ENCODE measurements around the gene MTHFD1. TPM values are rescaled to one million over a fixed set of nuclear protein-coding genes. Genes with fewer than 3 reads are reported as not detected.

MTHFD1 gene
- total and polyA plus RNA-seq, 9 of the 15 experiments (the other 6 are each of a cell fraction or from before 2014, with no cell fraction given) = 66.7 to 158 (median 90.9) TPM

GRCh38 chr14:64488590-64489099, 100.5 kb downstream of the MTHFD1 start:
- ChIA-PET POLR2A (no interaction called here), CTCF (ENCODE audit: low intra/inter-chr PET ratio) (no interaction called here)
- H3K27me3 ChIP-seq (ENCODE audit: control insufficient read depth in 2 of 2, insufficient read depth in 2 of 2, low read length in 2 of 2) = no peaks in the 10 kb centered on the region
- DNase-seq (ENCODE audit: extremely low read depth in 1 of 4, low spot score in 3 of 4) = no peak
- no peak overlapping the region for H3K9ac ChIP-seq (ENCODE audit: insufficient read depth in 1 of 2, low read depth in 2 of 2, low read length in 2 of 2)
- no peak for ATAC-seq
- H3K79me2 ChIP-seq (ENCODE audit: control insufficient read depth, insufficient read depth, low read length) = no peaks in the 10 kb centered on the region
- no peak overlapping the region for H3K4me2 ChIP-seq (ENCODE audit: insufficient read depth, low read length)
- H2AFZ ChIP-seq (ENCODE audit: low read depth, low read length) = no peak overlapping the region
- no peak for FAIRE-seq
- H3K36me3 ChIP-seq (ENCODE audit: control insufficient read depth, insufficient read depth, low read length) = peaks cover 13% of the 10 kb centered on the region; the same call in 1 of the 3 replicates
- WGBS (ENCODE audit: insufficient coverage, low coverage, missing lambda C conversion rate) = 65% methylated on average over 4 of the region's 5 CpGs
- no peaks in the 10 kb centered on the region for H3K9me1 ChIP-seq (ENCODE audit: control insufficient read depth, insufficient read depth, low read length)
- no peak overlapping the region for H3K4me3 ChIP-seq
- no TSS peak for BruUV-seq (replicated peaks)
- H3K27ac ChIP-seq (ENCODE audit: extremely low read depth, low read depth, low read length) = no peak overlapping the region
- in situ Hi-C loops (cut with MboI) (no loop called here), intact Hi-C loops (cut with micrococcal nuclease) (no loop called here)
- H4K20me1 ChIP-seq (replicated peaks; ENCODE audit: control insufficient read depth, insufficient read depth, low read length) = no peaks in the 10 kb centered on the region
- H3K4me1 ChIP-seq (replicated peaks in 1 of 2; ENCODE audit: control insufficient read depth in 2 of 2, insufficient read depth in 2 of 2, low read length in 2 of 2) = no peaks in the 10 kb centered on the region
- no peaks in the 10 kb centered on the region for H3K9me3 ChIP-seq (replicated peaks; ENCODE audit: control insufficient read depth, insufficient read depth, low read depth, low read length)
- no peak for TF ChIP-seq HIVEP1 (CRISPR knock-in tag; IDR thresholded peaks at IDR 0.05)
- no peak for TF ChIP-seq ZNF212 (CRISPR knock-in tag; IDR thresholded peaks at IDR 0.05)
- no peak for TF ChIP-seq ZNF766 (CRISPR knock-in tag; conservative IDR thresholded peaks at IDR 0.05)
- TF ChIP-seq, protein P1, sequence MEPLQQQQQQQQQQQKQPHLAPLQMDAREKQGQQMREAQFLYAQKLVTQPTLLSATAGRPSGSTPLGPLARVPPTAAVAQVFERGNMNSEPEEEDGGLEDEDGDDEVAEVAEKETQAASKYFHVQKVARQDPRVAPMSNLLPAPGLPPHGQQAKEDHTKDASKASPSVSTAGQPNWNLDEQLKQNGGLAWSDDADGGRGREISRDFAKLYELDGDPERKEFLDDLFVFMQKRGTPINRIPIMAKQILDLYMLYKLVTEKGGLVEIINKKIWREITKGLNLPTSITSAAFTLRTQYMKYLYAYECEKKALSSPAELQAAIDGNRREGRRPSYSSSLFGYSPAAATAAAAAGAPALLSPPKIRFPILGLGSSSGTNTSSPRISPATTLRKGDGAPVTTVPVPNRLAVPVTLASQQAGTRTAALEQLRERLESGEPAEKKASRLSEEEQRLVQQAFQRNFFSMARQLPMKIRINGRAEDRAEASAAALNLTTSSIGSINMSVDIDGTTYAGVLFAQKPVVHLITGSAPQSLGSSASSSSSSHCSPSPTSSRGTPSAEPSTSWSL (CRISPR knock-in tag; IDR thresholded peaks at IDR 0.05; ENCODE audit: borderline replicate concordance) = no peak
- TF ChIP-seq, protein P2, sequence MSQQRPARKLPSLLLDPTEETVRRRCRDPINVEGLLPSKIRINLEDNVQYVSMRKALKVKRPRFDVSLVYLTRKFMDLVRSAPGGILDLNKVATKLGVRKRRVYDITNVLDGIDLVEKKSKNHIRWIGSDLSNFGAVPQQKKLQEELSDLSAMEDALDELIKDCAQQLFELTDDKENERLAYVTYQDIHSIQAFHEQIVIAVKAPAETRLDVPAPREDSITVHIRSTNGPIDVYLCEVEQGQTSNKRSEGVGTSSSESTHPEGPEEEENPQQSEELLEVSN (IDR thresholded peaks at IDR 0.05; ENCODE audit: borderline replicate concordance in 1 of 2, extremely low read depth in 1 of 2, insufficient read depth in 1 of 2, insufficient read length in 1 of 2, low read depth in 1 of 2, low read length in 1 of 2, poor library complexity in 1 of 2, severe bottlenecking in 1 of 2) = no peak
- TF ChIP-seq ZNF830 (CRISPR knock-in tag; IDR thresholded peaks at IDR 0.05) = no peak
- TF ChIP-seq, protein P3, sequence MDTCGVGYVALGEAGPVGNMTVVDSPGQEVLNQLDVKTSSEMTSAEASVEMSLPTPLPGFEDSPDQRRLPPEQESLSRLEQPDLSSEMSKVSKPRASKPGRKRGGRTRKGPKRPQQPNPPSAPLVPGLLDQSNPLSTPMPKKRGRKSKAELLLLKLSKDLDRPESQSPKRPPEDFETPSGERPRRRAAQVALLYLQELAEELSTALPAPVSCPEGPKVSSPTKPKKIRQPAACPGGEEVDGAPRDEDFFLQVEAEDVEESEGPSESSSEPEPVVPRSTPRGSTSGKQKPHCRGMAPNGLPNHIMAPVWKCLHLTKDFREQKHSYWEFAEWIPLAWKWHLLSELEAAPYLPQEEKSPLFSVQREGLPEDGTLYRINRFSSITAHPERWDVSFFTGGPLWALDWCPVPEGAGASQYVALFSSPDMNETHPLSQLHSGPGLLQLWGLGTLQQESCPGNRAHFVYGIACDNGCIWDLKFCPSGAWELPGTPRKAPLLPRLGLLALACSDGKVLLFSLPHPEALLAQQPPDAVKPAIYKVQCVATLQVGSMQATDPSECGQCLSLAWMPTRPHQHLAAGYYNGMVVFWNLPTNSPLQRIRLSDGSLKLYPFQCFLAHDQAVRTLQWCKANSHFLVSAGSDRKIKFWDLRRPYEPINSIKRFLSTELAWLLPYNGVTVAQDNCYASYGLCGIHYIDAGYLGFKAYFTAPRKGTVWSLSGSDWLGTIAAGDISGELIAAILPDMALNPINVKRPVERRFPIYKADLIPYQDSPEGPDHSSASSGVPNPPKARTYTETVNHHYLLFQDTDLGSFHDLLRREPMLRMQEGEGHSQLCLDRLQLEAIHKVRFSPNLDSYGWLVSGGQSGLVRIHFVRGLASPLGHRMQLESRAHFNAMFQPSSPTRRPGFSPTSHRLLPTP (IDR thresholded peaks at IDR 0.05; ENCODE audit: borderline replicate concordance, extremely low read depth, insufficient read length) = no peak
- no peak for TF ChIP-seq ZNF584 (CRISPR knock-in tag; IDR thresholded peaks at IDR 0.05; ENCODE audit: low read depth)
- no peak for TF ChIP-seq ZNF41 (CRISPR knock-in tag; conservative IDR thresholded peaks at IDR 0.05)
- TF ChIP-seq BRD9 (IDR thresholded peaks at IDR 0.05; ENCODE audit: low read depth, partially characterized antibody) = no peak
- TF ChIP-seq POLR2G (IDR thresholded peaks at IDR 0.05; ENCODE audit: low read depth, low read length) = no peak
- TF ChIP-seq ZNF431 (CRISPR knock-in tag; IDR thresholded peaks at IDR 0.05) = no peak
- no peak for TF ChIP-seq ELK1 (CRISPR knock-in tag; IDR thresholded peaks at IDR 0.05)
- no peak for TF ChIP-seq ZNF121 (CRISPR knock-in tag; conservative IDR thresholded peaks at IDR 0.05)
